Middle frontal gyrus (tissue), 1 donor: Measurements from ENCODE around the gene RFTN2.
"Not testable (repeated sequence)": the region's sequence is repeated elsewhere in the genome, so short reads cannot be mapped to it uniquely, and the experiment has no call there.

Source experiments
- DNase-seq: peaks from one replicate; pipeline ENCODE4 v3.0.0-alpha.2; 2015; ENCODE audit warnings: low spot score; ENCODE audit errors: extremely low spot score

RFTN2 gene

GRCh38 chr2:197551260-197551659 lies 124.1 kb downstream of the RFTN2 start:
- not testable (repeated sequence) for DNase-seq

- DNase-seq, result no peak
Observed at GRCh38 chr2:197548582-197548981, 126.8 kb downstream of the RFTN2 start.

- no peak for DNase-seq
Observed at GRCh38 chr2:197547163-197547900, 128.1 kb downstream of the RFTN2 start.

- no peak for DNase-seq
Observed at GRCh38 chr2:197543206-197543605, 132.2 kb downstream of the RFTN2 start.

GRCh38 chr2:197539734-197540133 lies 135.7 kb downstream of the RFTN2 start:
- no peak for DNase-seq

GRCh38 chr2:197538412-197538811 lies 137.0 kb downstream of the RFTN2 start:
- no peak for DNase-seq
